H1 (cell line): ENCODE results near the gene IL10. TPM values are rescaled to one million over a fixed set of nuclear protein-coding genes. Genes with fewer than 3 reads are reported as not detected.

Experiments
- BRCA1 ChIP-seq: IDR thresholded peaks from 2 replicates; pipeline ENCODE4 v1.6.1; 2012; ENCODE audit warnings: low read depth, low read length, improper control_type of control experiment
- SIRT6 ChIP-seq: IDR thresholded peaks from one replicate; pipeline ENCODE4 v1.7.1; 2012; ENCODE audit warnings: low read length, inconsistent platforms
- SP2 ChIP-seq: IDR thresholded peaks from 2 replicates; pipeline ENCODE4 v1.6.1; 2012; ENCODE audit warnings: mild to moderate bottlenecking, low read length, inconsistent platforms
- polyA plus RNA-seq, 7 experiments: library from polyadenylated mRNA; depleted of rRNA in 3 of 7; stranded (reverse) in 5 of 7; unstranded in 2 of 7; fragments of >200 nt in 5 of 7; fragments of 200-250 nt in 2 of 7; gene quantifications; 1 replicate in 5 of 7; 2 replicates in 1 of 7; 4 replicates in 1 of 7; pipeline versions ENCODE4 v1.2.1 to v1.2.3, GENCODE V29; 2011 to 2013; ENCODE audit warnings: missing spikeins in 2 of 7, mixed read lengths in 2 of 7
- total RNA-seq: library from RNA; stranded (reverse); fragmentation: NEBNext Ultra II Directional; extraction: Animal tissue kit (Norgen Biotek cat#: 25700); gene quantifications from 2 replicates; pipeline ENCODE4 v1.2.1, GENCODE V29; 2021

The IL10 gene
- total and polyA plus RNA-seq, 2 of the 8 experiments (the other 6 are each of a cell fraction or from before 2014, with no cell fraction given), result not detected

DNA sequence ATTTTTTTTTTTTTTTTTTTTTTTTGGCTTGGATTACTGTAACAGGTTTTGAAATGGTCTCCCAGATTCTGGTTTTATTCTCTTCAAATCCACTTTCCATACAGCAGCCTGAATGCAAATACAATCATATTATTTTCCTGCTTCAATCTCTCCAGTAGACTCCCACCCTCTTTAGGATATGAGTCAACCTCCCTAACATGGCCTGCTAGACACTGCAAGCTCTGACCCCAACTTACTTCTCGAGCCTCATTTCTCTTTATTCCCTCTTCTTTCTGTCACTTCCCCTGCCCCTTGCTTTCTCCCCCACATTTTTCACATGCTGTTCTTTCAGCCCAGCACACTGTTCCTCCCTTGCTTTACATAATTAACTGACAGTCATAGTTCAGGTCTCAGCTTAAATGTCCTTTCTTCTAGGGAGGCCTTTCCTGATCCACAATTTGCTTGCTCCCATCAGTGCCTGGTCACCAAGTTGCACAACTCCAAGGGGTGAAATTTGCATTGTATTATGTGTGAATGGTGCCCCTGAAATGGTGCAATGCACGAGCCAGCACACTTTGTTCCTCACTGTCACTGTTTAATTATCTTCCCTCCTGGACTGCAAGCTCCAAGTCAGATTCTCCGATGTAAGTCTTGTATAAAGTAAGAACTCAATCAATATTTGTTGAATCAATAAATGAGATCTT is 23.8 kb downstream of the IL10 start (continued):
- no peak for TF ChIP-seq SIRT6
- TF ChIP-seq BRCA1, result no peak
- no peak for TF ChIP-seq SP2
